ENCODE results near the gene GLIS1.

DNA sequence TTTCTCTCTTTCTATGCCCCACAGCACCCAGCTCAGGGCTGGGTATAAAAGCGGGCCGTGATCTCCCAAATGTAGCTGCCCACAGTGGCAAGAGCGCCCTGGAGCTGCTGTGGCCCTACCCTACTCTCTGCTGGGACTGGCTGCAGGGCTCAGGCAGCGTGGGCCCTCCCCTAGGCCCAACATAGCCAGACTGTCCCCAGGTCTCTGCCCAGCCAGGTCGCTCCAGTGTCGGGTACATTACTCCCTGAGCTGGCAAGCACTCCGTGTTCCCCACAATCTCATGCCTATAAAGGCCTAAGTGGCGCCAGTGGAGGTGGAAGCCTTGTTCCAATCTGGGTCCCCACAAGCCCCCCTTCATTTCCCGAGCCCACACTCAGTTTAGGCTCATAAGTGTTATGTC is 66.2 kb downstream of the GLIS1 start:
- TF ChIP-seq TCF12 (IDR thresholded peaks at IDR 0.05; ENCODE audit: low read depth, low read length) (no peak), BACH1 (IDR thresholded peaks at IDR 0.05; ENCODE audit: low read length) (no peak), RBBP5 (IDR thresholded peaks at IDR 0.05; ENCODE audit: borderline replicate concordance, low read depth, low read length) (no peak), EZH2 (IDR thresholded peaks at IDR 0.05; ENCODE audit: low read depth, low read length, severe bottlenecking) (no peak), POLR2AphosphoS5 (IDR thresholded peaks at IDR 0.05; ENCODE audit: low read depth, low read length) (no peak), POLR2A (IDR thresholded peaks at IDR 0.05; ENCODE audit: control extremely low read depth in 1 of 2, low read depth in 2 of 2, low read length in 2 of 2) (no peak), ASH2L (IDR thresholded peaks at IDR 0.05; ENCODE audit: low read length) (no peak)
- TF ChIP-seq, protein P1, sequence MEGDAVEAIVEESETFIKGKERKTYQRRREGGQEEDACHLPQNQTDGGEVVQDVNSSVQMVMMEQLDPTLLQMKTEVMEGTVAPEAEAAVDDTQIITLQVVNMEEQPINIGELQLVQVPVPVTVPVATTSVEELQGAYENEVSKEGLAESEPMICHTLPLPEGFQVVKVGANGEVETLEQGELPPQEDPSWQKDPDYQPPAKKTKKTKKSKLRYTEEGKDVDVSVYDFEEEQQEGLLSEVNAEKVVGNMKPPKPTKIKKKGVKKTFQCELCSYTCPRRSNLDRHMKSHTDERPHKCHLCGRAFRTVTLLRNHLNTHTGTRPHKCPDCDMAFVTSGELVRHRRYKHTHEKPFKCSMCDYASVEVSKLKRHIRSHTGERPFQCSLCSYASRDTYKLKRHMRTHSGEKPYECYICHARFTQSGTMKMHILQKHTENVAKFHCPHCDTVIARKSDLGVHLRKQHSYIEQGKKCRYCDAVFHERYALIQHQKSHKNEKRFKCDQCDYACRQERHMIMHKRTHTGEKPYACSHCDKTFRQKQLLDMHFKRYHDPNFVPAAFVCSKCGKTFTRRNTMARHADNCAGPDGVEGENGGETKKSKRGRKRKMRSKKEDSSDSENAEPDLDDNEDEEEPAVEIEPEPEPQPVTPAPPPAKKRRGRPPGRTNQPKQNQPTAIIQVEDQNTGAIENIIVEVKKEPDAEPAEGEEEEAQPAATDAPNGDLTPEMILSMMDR (IDR thresholded peaks at IDR 0.05; ENCODE audit: control extremely low read depth in 1 of 3, insufficient read depth in 1 of 3, low read depth in 1 of 3, low read length in 3 of 3), result no peak
- TF ChIP-seq, protein P2, sequence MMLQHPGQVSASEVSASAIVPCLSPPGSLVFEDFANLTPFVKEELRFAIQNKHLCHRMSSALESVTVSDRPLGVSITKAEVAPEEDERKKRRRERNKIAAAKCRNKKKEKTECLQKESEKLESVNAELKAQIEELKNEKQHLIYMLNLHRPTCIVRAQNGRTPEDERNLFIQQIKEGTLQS (IDR thresholded peaks at IDR 0.05; ENCODE audit: insufficient read depth, low read depth, low read length), result no peak

All from H1 (cell line).